Measurements from ENCODE around the gene TMEM92. TPM values are rescaled to one million over a fixed set of nuclear protein-coding genes. Genes with fewer than 3 reads are reported as not detected.

The TMEM92 gene
- not detected in 2 replicates for total RNA-seq

GRCh38 chr17:50274142-50274896, at the start of gene TMEM92:
TSS of gene TMEM92 (plus strand) at chr17:50274466. CDS start at chr17:50274502, 36 bp downstream.

Other genes with a start within 250 kb of the TMEM92 start
- 208 and 211 TPM in 2 replicates for gene ITGA3, start 218.4 kb upstream of the TMEM92 start, total RNA-seq
- 7.5 and 11.7 TPM in 2 replicates for gene PDK2, start 179.1 kb upstream of the TMEM92 start, total RNA-seq
- 1.7 and 1.8 TPM in 2 replicates for gene SAMD14, start 144.3 kb upstream of the TMEM92 start, total RNA-seq
- 43.4 and 45.0 TPM in 2 replicates for gene PPP1R9B, start 123.8 kb upstream of the TMEM92 start, total RNA-seq
- gene SGCA, start 108.5 kb upstream of the TMEM92 start, total RNA-seq = 0.33 and 1.9 TPM in 2 replicates
- gene COL1A1, start 72.8 kb upstream of the TMEM92 start, total RNA-seq = 570 and 2,151 TPM in 2 replicates
- gene XYLT2, start 71.7 kb downstream of the TMEM92 start, total RNA-seq = 65.7 and 75.5 TPM in 2 replicates
- 53.7 and 103 TPM in 2 replicates for gene MRPL27, start 98.7 kb downstream of the TMEM92 start, total RNA-seq
- 3.9 and 18.0 TPM in 2 replicates for gene EME1, start 98.8 kb downstream of the TMEM92 start, total RNA-seq
- gene LRRC59, start 123.1 kb downstream of the TMEM92 start, total RNA-seq = 169 and 297 TPM in 2 replicates
- 15.5 and 36.6 TPM in 2 replicates for gene ACSF2, start 151.8 kb downstream of the TMEM92 start, total RNA-seq
- gene CHAD, start 194.4 kb downstream of the TMEM92 start, total RNA-seq = not detected in 2 replicates
- gene RSAD1, start 204.4 kb downstream of the TMEM92 start, total RNA-seq = 29.4 and 31.2 TPM in 2 replicates
- 1.7 and 2.0 TPM in 2 replicates for gene MYCBPAP, start 234.0 kb downstream of the TMEM92 start, total RNA-seq